Epithelial cell of proximal tubule (primary cell): ENCODE data around the gene RBBP9. TPM values are rescaled to one million over a fixed set of nuclear protein-coding genes. Genes with fewer than 3 reads are reported as not detected.
"Not testable (repeated sequence)": the region's sequence is repeated elsewhere in the genome, so short reads cannot be mapped to it uniquely, and the experiment has no call there.

Experiments used
- DNase-seq: peaks from one replicate; pipeline ENCODE4 v3.0.0-alpha.2; 2011; ENCODE audit warnings: low read depth
- H3K4me3 ChIP-seq: 2 replicates; pipeline ENCODE4 v1.5.1; 2011; ENCODE audit warnings: low read depth, mild to moderate bottlenecking, low read length
- CTCF ChIP-seq: conservative IDR thresholded peaks from 2 replicates; pipeline ENCODE4 v1.5.1; 2012; ENCODE audit warnings: low read depth, mild to moderate bottlenecking, low read length
- total RNA-seq: library from RNA; depleted of rRNA; stranded (reverse); fragments of >200 nt; gene quantifications from 2 replicates; pipeline ENCODE4 v1.2.3, GENCODE V29; 2015

RBBP9 gene
- total RNA-seq, 1 donor from 2014 or later = 9.3 TPM

GRCh38 chr20:18533978-18534644 lies 37.1 kb upstream of the RBBP9 start:
- no peak for TF ChIP-seq CTCF

GRCh38 chr20:18533491-18533890 lies 36.5 kb upstream of the RBBP9 start:
- no peak for TF ChIP-seq CTCF
- DNase-seq = no peak
- H3K4me3 ChIP-seq = no peak overlapping the region

More at GRCh38 chr20:18533978-18534644, 37.1 kb upstream of the RBBP9 start:
- H3K4me3 ChIP-seq = no peak overlapping the region
- DNase-seq = no peak

- no peak overlapping the region for H3K4me3 ChIP-seq
- no peak for TF ChIP-seq CTCF
- DNase-seq = no peak
Observed at GRCh38 chr20:18532626-18533025, 35.6 kb upstream of the RBBP9 start.

GRCh38 chr20:18529041-18529440 lies 32.0 kb upstream of the RBBP9 start:
- no peak overlapping the region for H3K4me3 ChIP-seq
- no peak for DNase-seq
- no peak for TF ChIP-seq CTCF

- DNase-seq = no peak
- TF ChIP-seq CTCF = no peak
- no peak overlapping the region for H3K4me3 ChIP-seq
Observed at GRCh38 chr20:18527836-18528235, 30.8 kb upstream of the RBBP9 start.

GRCh38 chr20:18527339-18527738 lies 30.3 kb upstream of the RBBP9 start:
- no peak overlapping the region for H3K4me3 ChIP-seq
- TF ChIP-seq CTCF = no peak
- no peak for DNase-seq

GRCh38 chr20:18526761-18527160 lies 29.7 kb upstream of the RBBP9 start:
- not testable (repeated sequence) for H3K4me3 ChIP-seq, DNase-seq
